HCT116 (cell line): ENCODE data around the gene BSG. TPM values are rescaled to one million over a fixed set of nuclear protein-coding genes. Genes with fewer than 3 reads are reported as not detected.

ENCODE experiments used
- ATAC-seq: fragments of 200-7000 bp; cut with Tn5 transposase; 2 replicates; pipeline ENCODE4 v1.9.1; 2020; ENCODE audit warnings: mild to moderate bottlenecking, moderate library complexity
- BruUV-seq: library from RNA; stranded (reverse); fragments of 400-500 nt; replicated peaks from 2 replicates; lab custom pipeline; 2021; lab: Mats Ljungman, UMichigan
- CTCF ChIA-PET: fragments of 300-600 bp; sonication (Branson Sonifier 250); formaldehyde crosslinking; loops from one replicate; lab custom pipeline; 2021; ENCODE audit warnings: antibody characterized with exemption; lab: Charles Lee
- POLR2A ChIA-PET: fragments of 300-600, 350-600 bp; sonication (Branson Sonifier 250); formaldehyde crosslinking; loops from one replicate; lab custom pipeline; 2021; ENCODE audit warnings: antibody characterized with exemption; lab: Charles Lee
- RAD21 ChIA-PET, 2 experiments: fragments of 300-600 bp; sonication (Branson Sonifier 250); formaldehyde crosslinking; loops; one replicate each; lab custom pipeline; 2023; ENCODE audit warnings: low total read pairs in 2 of 2; ENCODE audit not compliant: uncharacterized antibody in 2 of 2, unreplicated experiment in 2 of 2, low non-redundant PET in 1 of 2; lab: Charles Lee
- DNase-seq: peaks from one replicate; pipeline ENCODE4 v3.0.0-alpha.2; 2010; ENCODE audit warnings: low read depth, low spot score
- H2AFZ ChIP-seq: fragments of 200-600 bp; shearing (Covaris generic), sonication (generic); 2 replicates; pipeline ENCODE4 v1.6.1; 2017; ENCODE audit warnings: low read depth, mixed run types, mixed read lengths, antibody characterized with exemption, low read length; ENCODE audit not compliant: poor library complexity, severe bottlenecking
- H3K27ac ChIP-seq: 2 replicates; pipeline ENCODE4 v1.5.1; 2012; ENCODE audit warnings: low read depth, low read length
- H3K27me3 ChIP-seq: fragments of 200-600 bp; sonication (generic); 2 replicates; pipeline ENCODE4 v1.6.1; 2016; ENCODE audit warnings: mixed run types, low read length, mixed read lengths; ENCODE audit not compliant: insufficient read depth
- H3K36me3 ChIP-seq, 2 experiments: fragments of 200-500 bp in 1 of 2; fragments of 200-600 bp in 1 of 2; sonication (Bioruptor generic) in 1 of 2; sonication (generic) in 1 of 2; 2 replicates each; pipeline versions ENCODE4 v1.5.1 to v1.6.1; 2014 to 2016; ENCODE audit warnings: low read length in 2 of 2, inconsistent platforms in 1 of 2, mixed read lengths in 1 of 2, mixed run types in 1 of 2; ENCODE audit not compliant: insufficient read depth in 2 of 2, control insufficient read depth in 1 of 2
- H3K4me1 ChIP-seq, 2 experiments: fragments of 200-600 bp in 1 of 2; sonication (generic) in 1 of 2; 2 replicates each; pipeline versions ENCODE4 v1.5.1 to v1.6.1; 2012 to 2017; ENCODE audit warnings: low read length in 2 of 2, inconsistent platforms in 1 of 2, mild to moderate bottlenecking in 1 of 2, mixed read lengths in 1 of 2, mixed run types in 1 of 2, moderate library complexity in 1 of 2; ENCODE audit not compliant: insufficient read depth in 2 of 2, control insufficient read depth in 1 of 2
- H3K4me2 ChIP-seq: fragments of 200-600 bp; sonication (generic); 2 replicates; pipeline ENCODE4 v1.6.1; 2017; ENCODE audit warnings: mixed run types, low read length, mixed read lengths
- H3K4me3 ChIP-seq, 2 experiments: fragments of 200-600 bp in 1 of 2; sonication (generic) in 1 of 2; replicated peaks in 1 of 2; 2 replicates each; pipeline ENCODE4 v1.5.1; 2011 to 2016; ENCODE audit warnings: low read length in 2 of 2, control low read depth in 1 of 2, low read depth in 1 of 2, mild to moderate bottlenecking in 1 of 2, mixed read lengths in 1 of 2, mixed run types in 1 of 2
- H3K79me2 ChIP-seq: fragments of 200-600 bp; sonication (generic); 2 replicates; pipeline ENCODE4 v1.6.1; 2017; ENCODE audit warnings: mild to moderate bottlenecking, mixed run types, low read length, moderate library complexity, mixed read lengths; ENCODE audit not compliant: insufficient read depth
- H3K9ac ChIP-seq: fragments of 200-600 bp; sonication (generic); 2 replicates; pipeline ENCODE4 v1.6.1; 2016; ENCODE audit warnings: low read length, mixed read lengths
- H3K9me2 ChIP-seq: fragments of 200-600 bp; sonication (generic), shearing (Covaris generic); 2 replicates; pipeline ENCODE4 v1.6.1; 2017; ENCODE audit warnings: mixed run types, mild to moderate bottlenecking, moderate library complexity; ENCODE audit not compliant: insufficient read depth
- H3K9me3 ChIP-seq, 2 experiments: fragments of 200-500 bp in 1 of 2; fragments of 200-600 bp in 1 of 2; sonication (Bioruptor generic) in 1 of 2; sonication (generic) in 1 of 2; 2 replicates each; pipeline ENCODE4 v1.6.1; 2014 to 2017; ENCODE audit warnings: low read length in 2 of 2, mixed read lengths in 2 of 2, inconsistent platforms in 1 of 2, low read depth in 1 of 2, mild to moderate bottlenecking in 1 of 2, mixed run types in 1 of 2, moderate library complexity in 1 of 2; ENCODE audit not compliant: control insufficient read depth in 1 of 2, insufficient read depth in 1 of 2
- H4K20me1 ChIP-seq: fragments of 200-600 bp; sonication (generic), shearing (Covaris generic); 2 replicates; pipeline ENCODE4 v1.6.1; 2017; ENCODE audit warnings: mixed run types, mild to moderate bottlenecking, moderate library complexity; ENCODE audit not compliant: insufficient read depth
- CBX3 ChIP-seq: IDR thresholded peaks from 2 replicates; pipeline ENCODE4 v1.6.1; 2012; ENCODE audit warnings: low read depth
- CEBPB ChIP-seq: IDR thresholded peaks from 2 replicates; pipeline ENCODE4 v1.6.1; 2012; ENCODE audit warnings: low read depth
- ELF1 ChIP-seq: IDR thresholded peaks from 2 replicates; pipeline ENCODE4 v1.6.1; 2012; ENCODE audit warnings: low read depth, borderline replicate concordance
- EZH2 ChIP-seq: fragments of 200-600 bp; sonication (generic); IDR thresholded peaks from 2 replicates; pipeline ENCODE4 v1.6.1; 2017; ENCODE audit warnings: antibody characterized with exemption, mixed run types
- EZH2phosphoT487 ChIP-seq: fragments of 200-600 bp; IDR thresholded peaks from 2 replicates; pipeline ENCODE4 v1.6.1; 2018; ENCODE audit warnings: antibody characterized with exemption, borderline replicate concordance
- FOSL1 ChIP-seq: IDR thresholded peaks from 2 replicates; pipeline ENCODE4 v1.6.1; 2012; ENCODE audit warnings: low read depth
- JUND ChIP-seq: IDR thresholded peaks from 2 replicates; pipeline ENCODE4 v1.6.1; 2012
- POLR2A ChIP-seq: IDR thresholded peaks from 2 replicates; pipeline ENCODE4 v1.7.0; 2011; ENCODE audit warnings: borderline replicate concordance; ENCODE audit not compliant: insufficient read depth, insufficient read length; ENCODE audit errors: extremely low read depth
- RAD21 ChIP-seq: IDR thresholded peaks from 2 replicates; pipeline ENCODE4 v1.6.1; 2012; ENCODE audit warnings: low read depth, mild to moderate bottlenecking
- SIN3A ChIP-seq: IDR thresholded peaks from 2 replicates; pipeline ENCODE4 v1.6.1; 2012; ENCODE audit warnings: low read depth
- SP1 ChIP-seq: IDR thresholded peaks from 2 replicates; pipeline ENCODE4 v1.6.1; 2012; ENCODE audit warnings: low read depth
- TCF7L2 ChIP-seq: IDR thresholded peaks from 2 replicates; pipeline ENCODE4 v1.7.0; 2011; ENCODE audit warnings: borderline replicate concordance, inconsistent platforms; ENCODE audit not compliant: insufficient read depth, insufficient read length; ENCODE audit errors: extremely low read depth
- ZFX ChIP-seq: fragments of 450-650 bp; IDR thresholded peaks from 2 replicates; pipeline ENCODE4 v1.6.1; 2017
- ZNF274 ChIP-seq: fragments of 200-500 bp; sonication (Bioruptor generic); IDR thresholded peaks from 2 replicates; pipeline ENCODE4 v1.6.1; 2014; ENCODE audit warnings: mild to moderate bottlenecking, low read depth, low read length, inconsistent platforms
- intact Hi-C: fragments of 100-400 bp; cut with micrococcal nuclease; formaldehyde crosslinking; loops from 2 replicates; pipeline ENCODE4 v1.10.0; 2022
- total RNA-seq: library from RNA; stranded (reverse); gene quantifications from one replicate; pipeline ENCODE4 v1.2.1, GENCODE V29; 2021; ENCODE audit not compliant: unreplicated experiment
- TF ChIP-seq, protein P1 (sequence below), 3 experiments: fragments of 200-600 bp in 1 of 3; sonication (generic) in 1 of 3; IDR thresholded peaks in 2 of 3; conservative IDR thresholded peaks in 1 of 3; 2 replicates each; pipeline ENCODE4 v1.5.1; 2012 to 2017; ENCODE audit warnings: low read depth in 2 of 3, low read length in 2 of 3, antibody characterized with exemption in 1 of 3, borderline replicate concordance in 1 of 3, control low read depth in 1 of 3, mild to moderate bottlenecking in 1 of 3, mixed read lengths in 1 of 3, mixed run types in 1 of 3, moderate library complexity in 1 of 3; ENCODE audit not compliant: insufficient read depth in 1 of 3
- TF ChIP-seq, protein P2 (sequence below): IDR thresholded peaks from 2 replicates; pipeline ENCODE4 v1.6.1; 2012

Gene BSG
- total RNA-seq, 1 experiment from 2014 or later, result 603 TPM

DNA sequence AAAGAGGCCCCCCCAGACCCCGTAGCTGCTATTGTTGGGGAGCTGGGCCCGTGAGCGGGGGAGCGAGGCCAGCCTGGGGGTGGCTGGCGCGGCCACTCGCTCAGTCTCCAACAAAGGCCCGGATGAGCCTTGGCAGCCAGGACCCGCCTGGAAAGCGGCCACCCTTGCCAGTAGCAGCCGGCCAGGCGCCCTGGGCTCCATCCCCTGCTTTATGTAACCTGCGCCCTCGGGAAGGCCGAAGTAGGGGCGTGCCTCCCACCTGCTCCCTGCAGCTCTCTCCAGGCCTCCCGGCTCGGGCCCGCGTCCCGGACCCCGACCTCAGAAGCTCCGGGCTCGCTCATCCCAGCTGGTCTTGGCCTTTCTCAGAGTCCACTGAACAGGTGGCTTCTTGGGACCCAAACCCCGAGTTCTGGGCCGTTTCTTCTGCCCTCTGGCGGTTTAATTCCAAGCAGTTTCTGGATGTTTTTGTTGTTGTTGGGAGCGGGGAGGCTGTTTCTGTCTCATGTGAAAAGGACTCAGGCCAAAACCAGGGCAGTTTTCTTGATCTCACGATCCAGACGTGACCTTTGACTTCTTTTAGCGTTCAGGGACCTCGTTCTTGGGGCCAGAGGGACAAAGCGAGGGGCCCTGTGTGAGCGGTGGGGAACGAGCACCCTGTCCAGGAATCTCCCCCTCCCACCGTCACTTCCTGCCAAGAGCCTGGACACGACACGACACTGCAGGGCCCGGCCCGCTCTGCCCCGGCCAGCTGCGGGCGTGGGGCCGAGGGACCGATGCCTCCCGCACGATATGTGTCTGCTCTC lies 39.6 kb upstream of the BSG start (continued):
- TF ChIP-seq, protein P1, sequence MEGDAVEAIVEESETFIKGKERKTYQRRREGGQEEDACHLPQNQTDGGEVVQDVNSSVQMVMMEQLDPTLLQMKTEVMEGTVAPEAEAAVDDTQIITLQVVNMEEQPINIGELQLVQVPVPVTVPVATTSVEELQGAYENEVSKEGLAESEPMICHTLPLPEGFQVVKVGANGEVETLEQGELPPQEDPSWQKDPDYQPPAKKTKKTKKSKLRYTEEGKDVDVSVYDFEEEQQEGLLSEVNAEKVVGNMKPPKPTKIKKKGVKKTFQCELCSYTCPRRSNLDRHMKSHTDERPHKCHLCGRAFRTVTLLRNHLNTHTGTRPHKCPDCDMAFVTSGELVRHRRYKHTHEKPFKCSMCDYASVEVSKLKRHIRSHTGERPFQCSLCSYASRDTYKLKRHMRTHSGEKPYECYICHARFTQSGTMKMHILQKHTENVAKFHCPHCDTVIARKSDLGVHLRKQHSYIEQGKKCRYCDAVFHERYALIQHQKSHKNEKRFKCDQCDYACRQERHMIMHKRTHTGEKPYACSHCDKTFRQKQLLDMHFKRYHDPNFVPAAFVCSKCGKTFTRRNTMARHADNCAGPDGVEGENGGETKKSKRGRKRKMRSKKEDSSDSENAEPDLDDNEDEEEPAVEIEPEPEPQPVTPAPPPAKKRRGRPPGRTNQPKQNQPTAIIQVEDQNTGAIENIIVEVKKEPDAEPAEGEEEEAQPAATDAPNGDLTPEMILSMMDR (IDR thresholded peaks at IDR 0.05 in 2 of 3, conservative IDR thresholded peaks at IDR 0.05 in 1 of 3; ENCODE audit: borderline replicate concordance in 1 of 3, insufficient read depth in 1 of 3, low read depth in 2 of 3, low read length in 2 of 3), result peak in 2 of 3 experiments; percentile 52 to 59; a peak in 5 of 6 replicates
- TF ChIP-seq CEBPB (no peak), POLR2A (no peak), JUND (no peak)

DNA sequence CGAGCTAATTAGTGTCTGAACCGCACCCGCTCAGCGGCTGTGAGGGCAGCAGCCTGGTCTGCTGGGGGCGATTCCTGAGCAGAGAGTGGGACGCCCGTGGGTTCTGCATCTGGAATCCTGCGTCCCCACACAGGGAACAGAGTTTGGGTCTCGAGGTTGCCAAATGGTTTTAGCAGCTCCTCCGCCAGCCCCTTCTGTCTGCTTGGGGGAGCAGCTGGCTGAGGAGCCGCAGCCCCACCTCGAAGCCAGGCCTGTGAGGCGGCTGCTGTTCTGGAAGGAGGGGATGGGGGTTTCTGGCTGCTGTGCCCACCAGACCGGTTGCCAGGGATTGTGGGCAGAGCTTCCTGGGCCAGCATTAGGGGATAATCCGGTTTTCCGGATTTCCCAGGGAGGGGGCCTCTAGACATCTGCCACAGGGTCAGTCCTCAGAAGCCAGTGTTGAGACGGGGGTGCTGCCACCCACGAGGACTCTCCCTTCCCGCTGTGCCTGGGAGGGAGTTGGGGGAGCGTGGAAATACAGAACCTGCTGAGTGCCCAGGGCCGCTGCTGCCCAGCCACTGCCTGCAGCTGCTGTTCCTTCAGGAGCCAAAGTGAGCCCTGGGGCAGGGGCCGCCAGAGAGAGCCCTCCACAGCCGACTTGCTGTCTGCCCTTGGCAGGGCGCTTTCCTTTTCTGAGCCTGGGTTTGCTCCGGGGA lies 38.9 kb upstream of the BSG start:
- Histone ChIP-seq H2AFZ (no peak overlapping the region), H3K36me3 (peaks cover 18 to 23% of the 10 kb centered on the region in 2 experiments; a peak in 3 of 4 replicates), H3K79me2 (peaks cover 53% of the 10 kb centered on the region), H3K27me3 (no peaks in the 10 kb centered on the region), H3K9me3 (no peaks in the 10 kb centered on the region; a peak in 1 of 4 replicates), H3K9me2 (no peaks in the 10 kb centered on the region), H4K20me1 (peaks cover 9% of the 10 kb centered on the region; the same call in 1 of the 2 replicates), H3K4me1 (peaks cover 23 to 39% of the 10 kb centered on the region in 2 experiments), H3K9ac (peak overlapping the region; percentile 91), H3K4me2 (peak overlapping the region; percentile 81), H3K27ac (peak overlapping the region; percentile 96), H3K4me3 (peak overlapping the region; percentile 77 to 86)
- DNase-seq (no peak), ATAC-seq (no peak)
- intact Hi-C loops, result no loop called here
- POLR2A ChIA-PET, result interaction anchor here (0.7 to 1.7 kb wide), 5 partner anchors 12 to 38 kb away, joined by 3 to 10 read pairs (median 6); partner anchors contain the start of gene BSG
- BruUV-seq, result no TSS peak
- RAD21 ChIA-PET, result interaction anchor here in 1 of 2 experiments (1.0 kb wide), 1 partner anchor 23 kb away, joined by 3 read pairs; no protein-coding TSS in a partner anchor
- TF ChIP-seq EZH2 (no peak), ELF1 (no peak), SP1 (no peak), POLR2A (no peak), FOSL1 (no peak), RAD21 (no peak), SIN3A (no peak), TCF7L2 (no peak), CBX3 (no peak), ZFX (no peak), EZH2phosphoT487 (no peak), ZNF274 (no peak)
- TF ChIP-seq, protein P2, sequence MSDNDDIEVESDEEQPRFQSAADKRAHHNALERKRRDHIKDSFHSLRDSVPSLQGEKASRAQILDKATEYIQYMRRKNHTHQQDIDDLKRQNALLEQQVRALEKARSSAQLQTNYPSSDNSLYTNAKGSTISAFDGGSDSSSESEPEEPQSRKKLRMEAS, result no peak
- CTCF ChIA-PET, result interaction anchor here (1.1 to 3.2 kb wide), 2 partner anchors 23 to 27 kb away, joined by 3 to 23 read pairs; no protein-coding TSS in a partner anchor
